IMR-90 (cell line): ENCODE results near the gene PLEKHH2. TPM values are rescaled to one million over a fixed set of nuclear protein-coding genes. Genes with fewer than 3 reads are reported as not detected.

ENCODE experiments used
- ATAC-seq: fragments of 200-7000 bp; cut with Tn5 transposase; 2 replicates; pipeline ENCODE4 v1.9.1; 2020; ENCODE audit warnings: low read depth, mild to moderate bottlenecking, moderate library complexity
- BruUV-seq: library from RNA; stranded (reverse); fragments of 400-500 nt; replicated peaks from 2 replicates; lab custom pipeline; 2021; lab: Mats Ljungman, UMichigan
- CTCF ChIA-PET: fragments of 300-600 bp; formaldehyde crosslinking; extraction: SDS; loops from one replicate; lab custom pipeline; 2021; ENCODE audit warnings: antibody characterized with exemption; lab: Yijun Ruan, JAX
- POLR2A ChIA-PET: fragments of 300-600 bp; sonication (Branson Sonifier 250); formaldehyde crosslinking; loops from one replicate; lab custom pipeline; 2022; ENCODE audit warnings: antibody characterized with exemption; ENCODE audit not compliant: unreplicated experiment; lab: Charles Lee
- DNase-seq: peaks from one replicate; pipeline ENCODE4 v3.0.0; 2013
- H2AFZ ChIP-seq: replicated peaks from 2 replicates; pipeline ENCODE3; 2013; ENCODE audit warnings: low read length, mild to moderate bottlenecking; ENCODE audit not compliant: poor library complexity
- H2AK5ac ChIP-seq: 2 replicates; pipeline ENCODE4 v1.6.1; 2013; ENCODE audit warnings: low read depth, low read length, inconsistent platforms
- H2AK9ac ChIP-seq: replicated peaks from 2 replicates; pipeline ENCODE3; 2013; ENCODE audit warnings: mild to moderate bottlenecking, low read depth, low read length, moderate library complexity; ENCODE audit not compliant: poor library complexity
- H2BK120ac ChIP-seq: 2 replicates; pipeline ENCODE4 v1.6.1; 2013; ENCODE audit warnings: low read depth, low read length, inconsistent platforms
- H2BK15ac ChIP-seq: 3 replicates; pipeline ENCODE4 v1.6.1; 2013; ENCODE audit warnings: low read depth, low read length, inconsistent platforms
- H2BK20ac ChIP-seq: 2 replicates; pipeline ENCODE4 v1.6.1; 2013; ENCODE audit warnings: low read depth, mild to moderate bottlenecking, inconsistent platforms, low read length, moderate library complexity
- H2BK5ac ChIP-seq: 2 replicates; pipeline ENCODE4 v1.6.1; 2013; ENCODE audit warnings: mild to moderate bottlenecking, low read depth, low read length, inconsistent platforms; ENCODE audit not compliant: poor library complexity, severe bottlenecking
- H3K14ac ChIP-seq: replicated peaks from 2 replicates; pipeline ENCODE4 v1.6.1; 2013; ENCODE audit warnings: low read depth, low read length, inconsistent platforms
- H3K18ac ChIP-seq: 2 replicates; pipeline ENCODE4 v1.6.1; 2013; ENCODE audit warnings: low read depth, low read length, control low read depth
- H3K23ac ChIP-seq: 2 replicates; pipeline ENCODE4 v1.6.1; 2013; ENCODE audit warnings: low read depth, low read length, inconsistent platforms
- H3K27ac ChIP-seq: 2 replicates; pipeline ENCODE4 v1.5.1; 2013; ENCODE audit warnings: mild to moderate bottlenecking, control low read depth, low read length; ENCODE audit not compliant: insufficient read depth
- H3K27me3 ChIP-seq: 2 replicates; pipeline ENCODE4 v1.6.1; 2013; ENCODE audit warnings: low read length; ENCODE audit not compliant: control insufficient read depth, insufficient read depth
- H3K36me3 ChIP-seq: 2 replicates; pipeline ENCODE4 v1.6.1; 2013; ENCODE audit warnings: low read length, mixed read lengths; ENCODE audit not compliant: control insufficient read depth, insufficient read depth
- H3K4ac ChIP-seq: 2 replicates; pipeline ENCODE4 v1.6.1; 2013; ENCODE audit warnings: low read depth, low read length, inconsistent platforms
- H3K4me1 ChIP-seq: 2 replicates; pipeline ENCODE4 v1.6.1; 2013; ENCODE audit warnings: low read length, mixed read lengths; ENCODE audit not compliant: control insufficient read depth, insufficient read depth
- H3K4me2 ChIP-seq: 2 replicates; pipeline ENCODE4 v1.6.1; 2013; ENCODE audit warnings: low read depth, mild to moderate bottlenecking, control low read depth, low read length, moderate library complexity
- H3K4me3 ChIP-seq: 2 replicates; pipeline ENCODE4 v1.5.1; 2013; ENCODE audit warnings: low read depth, mild to moderate bottlenecking, control low read depth, low read length, moderate library complexity; ENCODE audit not compliant: insufficient read depth
- H3K56ac ChIP-seq: 2 replicates; pipeline ENCODE4 v1.6.1; 2013; ENCODE audit warnings: low read length, inconsistent platforms; ENCODE audit not compliant: insufficient read depth; ENCODE audit errors: extremely low read depth
- H3K79me1 ChIP-seq, 2 experiments: 2 replicates each; pipeline ENCODE4 v1.6.1; 2013; ENCODE audit warnings: low read length in 2 of 2, inconsistent platforms in 1 of 2, low read depth in 1 of 2
- H3K9ac ChIP-seq: 2 replicates; pipeline ENCODE4 v1.6.1; 2013; ENCODE audit warnings: low read depth, low read length, control low read depth
- H3K9me1 ChIP-seq: 2 replicates; pipeline ENCODE4 v1.6.1; 2013; ENCODE audit warnings: low read length, inconsistent platforms; ENCODE audit not compliant: insufficient read depth
- H3K9me3 ChIP-seq: 2 replicates; pipeline ENCODE4 v1.6.1; 2013; ENCODE audit warnings: low read length; ENCODE audit not compliant: control insufficient read depth, insufficient read depth
- H4K20me1 ChIP-seq: 2 replicates; pipeline ENCODE4 v1.6.1; 2013; ENCODE audit warnings: low read length, inconsistent platforms; ENCODE audit not compliant: insufficient read depth
- H4K5ac ChIP-seq: 2 replicates; pipeline ENCODE4 v1.6.1; 2013; ENCODE audit warnings: mild to moderate bottlenecking, low read depth, low read length, control low read depth
- H4K8ac ChIP-seq, 2 experiments: 2 replicates each; pipeline ENCODE4 v1.6.1; 2013; ENCODE audit warnings: low read depth in 2 of 2, low read length in 2 of 2, control low read depth in 1 of 2, inconsistent platforms in 1 of 2
- H4K91ac ChIP-seq: 2 replicates; pipeline ENCODE4 v1.6.1; 2013; ENCODE audit warnings: low read depth, low read length, inconsistent platforms; ENCODE audit not compliant: insufficient read depth
- MAFK ChIP-seq: IDR thresholded peaks from 2 replicates; pipeline ENCODE4 v1.6.1; 2012; ENCODE audit warnings: low read depth, low read length, improper control_type of control experiment
- SMC3 ChIP-seq: fragments of 150-350 bp; IDR thresholded peaks from 2 replicates; pipeline ENCODE4 v1.6.1; 2016; ENCODE audit warnings: low read depth, mild to moderate bottlenecking, antibody characterized with exemption, low read length, moderate library complexity
- WGBS, 2 experiments: methylation state at CpG; one replicate each; pipeline versions ENCODE4 v1.1.5 to v1.1.7; 2013; ENCODE audit warnings: missing lambda C conversion rate in 2 of 2; ENCODE audit not compliant: insufficient read length in 1 of 2; ENCODE audit errors: extremely low coverage in 2 of 2; 5-methylcytosine and 5-hydroxymethylcytosine counted together
- dilution Hi-C: fragments of 300-500 bp; cut with HindIII; formaldehyde crosslinking; loops from one replicate; pipeline ENCODE4 v1.14.3; 2018; ENCODE audit warnings: low sequenced_read_pairs; ENCODE audit not compliant: unreplicated experiment
- in situ Hi-C: fragments of 300-500 bp; cut with MboI; formaldehyde crosslinking; loops from 3 replicates; pipeline ENCODE4 v1.14.3; 2019; ENCODE audit warnings: low sequenced_read_pairs, inconsistent platforms, mixed read lengths
- intact Hi-C: fragments of 100-400 bp; cut with micrococcal nuclease; formaldehyde crosslinking; loops from 2 replicates; pipeline ENCODE4 v1.10.0; 2022
- polyA plus RNA-seq, 3 experiments: library from polyadenylated mRNA; depleted of rRNA; stranded (reverse); fragments of >200 nt; gene quantifications; 2 replicates each; pipeline ENCODE4 v1.2.3, GENCODE V29; 2012; ENCODE audit warnings: low replicate concordance in 1 of 3
- total RNA-seq: library from RNA; depleted of rRNA; stranded (reverse); fragments of >200 nt; gene quantifications from 2 replicates; pipeline ENCODE4 v1.2.3, GENCODE V29; 2012

The PLEKHH2 gene
- total and polyA plus RNA-seq, 2 of the 4 experiments (the other 2 are of a cell fraction), result 2.0 to 3.3 TPM

GRCh38 chr2:43812006-43812405, 174.9 kb downstream of the PLEKHH2 start:
- no peak overlapping the region for H3K9ac ChIP-seq
- dilution Hi-C loops (no loop called here), intact Hi-C loops (no loop called here), in situ Hi-C loops (no loop called here)
- H3K9me1 ChIP-seq, result no peaks in the 10 kb centered on the region
- no peaks in the 10 kb centered on the region for H3K9me3 ChIP-seq
- no peak overlapping the region for H2BK20ac ChIP-seq
- H3K14ac ChIP-seq, result no peak overlapping the region
- H3K4me2 ChIP-seq, result no peak overlapping the region
- no peak overlapping the region for H3K18ac ChIP-seq
- ChIA-PET CTCF (no interaction called here), POLR2A (no interaction called here)
- H2AK9ac ChIP-seq, result no peak overlapping the region
- no peak overlapping the region for H4K8ac ChIP-seq
- no peak overlapping the region for H2AFZ ChIP-seq
- no peak overlapping the region for H4K5ac ChIP-seq
- no peaks in the 10 kb centered on the region for H3K27me3 ChIP-seq
- no peak overlapping the region for H3K4me3 ChIP-seq
- no TSS peak for BruUV-seq
- TF ChIP-seq SMC3 (no peak), MAFK (peak; percentile 80)
- H3K23ac ChIP-seq, result no peak overlapping the region
- H3K27ac ChIP-seq, result no peak overlapping the region
- no peak overlapping the region for H4K91ac ChIP-seq
- no peaks in the 10 kb centered on the region for H3K79me1 ChIP-seq
- H2BK5ac ChIP-seq, result no peak overlapping the region
- H3K36me3 ChIP-seq, result 0 out of 2 replicates have a peak, but pooled peaks cover 2% of the 10 kb centered on the region
- H3K4ac ChIP-seq, result no peak overlapping the region
- no peak overlapping the region for H2BK120ac ChIP-seq
- DNase-seq (no peak), ATAC-seq (no peak)
- no peaks in the 10 kb centered on the region for H3K4me1 ChIP-seq
- WGBS, 2 experiments, result no CpG with 5 or more reads among the region's 2 CpGs
- H2BK15ac ChIP-seq, result no peak overlapping the region
- no peak overlapping the region for H2AK5ac ChIP-seq
- H3K56ac ChIP-seq, result no peak overlapping the region
- H4K20me1 ChIP-seq, result no peaks in the 10 kb centered on the region
